GM12891 (cell line): ENCODE results near the gene CDC20.

Source experiments
- DNase-seq: peaks from one replicate; pipeline ENCODE4 v3.0.0; 2011; ENCODE audit warnings: low spot score; ENCODE audit not compliant: insufficient read length
- FAIRE-seq: peaks from 2 replicates; lab custom pipeline; 2011; peaks lifted over from hg19 to GRCh38; lab: Jason Lieb, UNC
- PAX5 ChIP-seq: IDR thresholded peaks from 2 replicates; pipeline ENCODE4 v1.6.1; 2011; ENCODE audit warnings: low read length, moderate library complexity, mild to moderate bottlenecking; ENCODE audit not compliant: insufficient read depth, severe bottlenecking
- POLR2A ChIP-seq: IDR thresholded peaks from 2 replicates; pipeline ENCODE4 v1.6.1; 2011; ENCODE audit warnings: low read depth, low read length, control low read depth
- POLR2AphosphoS5 ChIP-seq: IDR thresholded peaks from 2 replicates; pipeline ENCODE4 v1.6.1; 2011; ENCODE audit warnings: low read depth, low read length, control low read depth
- POU2F2 ChIP-seq: IDR thresholded peaks from 2 replicates; pipeline ENCODE4 v1.6.1; 2011; ENCODE audit warnings: low read depth, mild to moderate bottlenecking, control low read depth, low read length, moderate library complexity
- SPI1 ChIP-seq: IDR thresholded peaks from 2 replicates; pipeline ENCODE4 v1.6.1; 2011; ENCODE audit warnings: low read depth, low read length, control low read depth
- TAF1 ChIP-seq: IDR thresholded peaks from 2 replicates; pipeline ENCODE4 v1.6.1; 2011; ENCODE audit warnings: low read depth, low read length, control low read depth

CDC20 gene

GRCh38 chr1:43405219-43405875 is 46.6 kb downstream of the CDC20 start:
- no peak for FAIRE-seq
- TF ChIP-seq POLR2A (no peak), POLR2AphosphoS5 (no peak), POU2F2 (no peak), TAF1 (no peak), PAX5 (no peak), SPI1 (no peak)
- DNase-seq = no peak

DNA sequence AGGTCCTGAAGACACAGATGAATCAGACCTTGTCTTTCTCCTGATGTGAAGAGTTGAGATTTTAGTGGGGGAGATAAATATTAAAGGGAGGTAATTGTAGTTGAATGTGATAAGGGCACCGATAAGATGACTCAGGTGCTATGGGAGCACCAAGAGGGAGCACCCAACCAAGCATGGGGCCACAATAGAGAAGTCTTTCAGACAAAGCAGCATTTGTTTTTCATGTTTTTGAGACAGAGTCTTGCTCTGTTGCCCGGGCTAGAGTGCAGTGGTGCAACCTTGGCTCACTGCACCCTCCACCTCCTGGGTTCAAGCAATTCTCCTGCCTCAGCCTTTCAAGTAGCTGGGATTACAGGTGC is 47.1 kb downstream of the CDC20 start:
- TF ChIP-seq POLR2A = no peak
- no peak for TF ChIP-seq POU2F2
- DNase-seq (no peak), FAIRE-seq (no peak)

GRCh38 chr1:43410571-43410970 is 51.8 kb downstream of the CDC20 start:
- FAIRE-seq (no peak), DNase-seq (no peak)
- TF ChIP-seq POLR2AphosphoS5 (no peak), TAF1 (no peak), POLR2A (no peak), PAX5 (no peak), SPI1 (no peak), POU2F2 (no peak)
